ENCODE data around the gene BCL7A. TPM values are rescaled to one million over a fixed set of nuclear protein-coding genes. Genes with fewer than 3 reads are reported as not detected.
A peak's percentile ranks its signal among the peaks of the same experiment; 100 is the strongest.

BCL7A gene
- total and polyA plus RNA-seq, 9 of the 15 experiments (the other 6 are each of a cell fraction or from before 2014, with no cell fraction given): 0.25 to 21.9 (median 14.9) TPM

DNA sequence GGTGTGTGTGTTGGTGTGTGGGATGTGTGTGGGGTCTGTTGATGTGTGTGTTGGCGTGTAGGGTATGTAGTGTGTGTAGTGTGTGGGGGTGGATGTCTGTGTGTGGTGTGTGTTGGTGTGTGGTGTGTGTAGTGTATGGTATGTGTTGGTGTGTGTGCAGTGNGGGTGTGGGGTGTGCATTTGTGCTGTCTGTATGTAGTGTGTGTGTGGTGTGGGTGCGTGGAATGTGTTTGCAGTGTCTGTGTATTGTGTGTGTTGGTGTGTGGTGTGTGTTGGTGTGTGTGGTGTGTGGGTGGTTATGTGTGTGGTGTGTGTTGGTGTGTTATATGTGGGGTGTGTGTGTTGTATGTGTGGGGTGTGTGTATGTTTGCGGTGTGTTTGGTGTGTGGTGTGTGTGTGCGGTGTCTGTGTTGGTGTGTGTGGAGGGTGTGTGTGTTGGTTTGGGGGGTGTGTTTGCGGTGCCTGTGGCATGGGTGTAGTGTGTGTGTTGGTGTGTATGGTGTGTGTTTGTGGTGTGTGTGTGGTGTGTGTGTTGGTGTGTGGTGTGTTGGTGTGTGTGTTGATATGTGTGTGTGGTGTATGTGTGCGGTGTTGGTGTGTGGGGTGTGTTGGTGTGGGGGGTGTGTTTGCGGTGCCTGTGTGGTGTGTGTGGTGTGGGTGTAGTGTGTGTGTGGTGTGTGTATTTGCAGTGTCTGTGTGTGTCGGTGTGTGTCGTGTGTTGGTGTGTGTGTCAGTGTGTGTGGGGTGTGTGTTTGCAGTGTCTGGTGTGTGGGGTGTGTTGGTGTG, 71.6 kb downstream of the BCL7A start (continued):
- TF ChIP-seq, protein P1, sequence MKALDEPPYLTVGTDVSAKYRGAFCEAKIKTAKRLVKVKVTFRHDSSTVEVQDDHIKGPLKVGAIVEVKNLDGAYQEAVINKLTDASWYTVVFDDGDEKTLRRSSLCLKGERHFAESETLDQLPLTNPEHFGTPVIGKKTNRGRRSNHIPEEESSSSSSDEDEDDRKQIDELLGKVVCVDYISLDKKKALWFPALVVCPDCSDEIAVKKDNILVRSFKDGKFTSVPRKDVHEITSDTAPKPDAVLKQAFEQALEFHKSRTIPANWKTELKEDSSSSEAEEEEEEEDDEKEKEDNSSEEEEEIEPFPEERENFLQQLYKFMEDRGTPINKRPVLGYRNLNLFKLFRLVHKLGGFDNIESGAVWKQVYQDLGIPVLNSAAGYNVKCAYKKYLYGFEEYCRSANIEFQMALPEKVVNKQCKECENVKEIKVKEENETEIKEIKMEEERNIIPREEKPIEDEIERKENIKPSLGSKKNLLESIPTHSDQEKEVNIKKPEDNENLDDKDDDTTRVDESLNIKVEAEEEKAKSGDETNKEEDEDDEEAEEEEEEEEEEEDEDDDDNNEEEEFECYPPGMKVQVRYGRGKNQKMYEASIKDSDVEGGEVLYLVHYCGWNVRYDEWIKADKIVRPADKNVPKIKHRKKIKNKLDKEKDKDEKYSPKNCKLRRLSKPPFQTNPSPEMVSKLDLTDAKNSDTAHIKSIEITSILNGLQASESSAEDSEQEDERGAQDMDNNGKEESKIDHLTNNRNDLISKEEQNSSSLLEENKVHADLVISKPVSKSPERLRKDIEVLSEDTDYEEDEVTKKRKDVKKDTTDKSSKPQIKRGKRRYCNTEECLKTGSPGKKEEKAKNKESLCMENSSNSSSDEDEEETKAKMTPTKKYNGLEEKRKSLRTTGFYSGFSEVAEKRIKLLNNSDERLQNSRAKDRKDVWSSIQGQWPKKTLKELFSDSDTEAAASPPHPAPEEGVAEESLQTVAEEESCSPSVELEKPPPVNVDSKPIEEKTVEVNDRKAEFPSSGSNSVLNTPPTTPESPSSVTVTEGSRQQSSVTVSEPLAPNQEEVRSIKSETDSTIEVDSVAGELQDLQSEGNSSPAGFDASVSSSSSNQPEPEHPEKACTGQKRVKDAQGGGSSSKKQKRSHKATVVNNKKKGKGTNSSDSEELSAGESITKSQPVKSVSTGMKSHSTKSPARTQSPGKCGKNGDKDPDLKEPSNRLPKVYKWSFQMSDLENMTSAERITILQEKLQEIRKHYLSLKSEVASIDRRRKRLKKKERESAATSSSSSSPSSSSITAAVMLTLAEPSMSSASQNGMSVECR (CRISPR knock-in tag; IDR thresholded peaks at IDR 0.05): peak; percentile 73; the same call in 1 of the 2 replicates
- TF ChIP-seq, protein P2, sequence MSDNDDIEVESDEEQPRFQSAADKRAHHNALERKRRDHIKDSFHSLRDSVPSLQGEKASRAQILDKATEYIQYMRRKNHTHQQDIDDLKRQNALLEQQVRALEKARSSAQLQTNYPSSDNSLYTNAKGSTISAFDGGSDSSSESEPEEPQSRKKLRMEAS (CRISPR knock-in tag; IDR thresholded peaks at IDR 0.05): peak; percentile 36; the same call in 1 of the 2 replicates
- no peak for TF ChIP-seq HIVEP1 (CRISPR knock-in tag; IDR thresholded peaks at IDR 0.05)
- no peak for TF ChIP-seq DLX4 (CRISPR knock-in tag; IDR thresholded peaks at IDR 0.05)
- no peak for TF ChIP-seq ZBTB12 (CRISPR knock-in tag; IDR thresholded peaks at IDR 0.05)
- no peak for TF ChIP-seq TEAD2 (tag; IDR thresholded peaks at IDR 0.05)
- TF ChIP-seq TCF7 (IDR thresholded peaks at IDR 0.05; ENCODE audit: borderline replicate concordance): no peak
- TF ChIP-seq PML (IDR thresholded peaks at IDR 0.05; ENCODE audit: low read length): no peak
- peak; percentile 56; the same call in 1 of the 2 replicates for TF ChIP-seq SUPT5H (IDR thresholded peaks at IDR 0.05)
- 0 out of 2 replicates have a peak, but pooled peaks have one; percentile 16 for TF ChIP-seq ZC3H4 (CRISPR knock-in tag; IDR thresholded peaks at IDR 0.05; ENCODE audit: borderline replicate concordance)
- TF ChIP-seq HNRNPLL (IDR thresholded peaks at IDR 0.05; ENCODE audit: low read depth, low read length, poor library complexity, severe bottlenecking): peak; percentile 33
- TF ChIP-seq STAT5A (IDR thresholded peaks at IDR 0.05; ENCODE audit: borderline replicate concordance, low read length): peak; percentile 11; the same call in 1 of the 2 replicates
- TF ChIP-seq BHLHE40 (IDR thresholded peaks at IDR 0.05; ENCODE audit: low read length): no peak
- peak; percentile 53; the same call in 1 of the 2 replicates for TF ChIP-seq HDAC6 (IDR thresholded peaks at IDR 0.05; ENCODE audit: low read depth, low read length)
- no peak for TF ChIP-seq NFXL1 (CRISPR knock-in tag; IDR thresholded peaks at IDR 0.05)
- no peak for TF ChIP-seq ZNF384 (IDR thresholded peaks at IDR 0.05; ENCODE audit: low read depth, low read length)
- TF ChIP-seq NUFIP1 (IDR thresholded peaks at IDR 0.05; ENCODE audit: partially characterized antibody): no peak
- peak in 1 of 2 experiments; percentile 39; a peak in 1 of 4 replicates for TF ChIP-seq FOXA3 (CRISPR knock-in tag; conservative IDR thresholded peaks at IDR 0.05 in 1 of 2, IDR thresholded peaks at IDR 0.05 in 1 of 2)
